HCT116 (cell line): ENCODE measurements around the gene C8A. TPM values are rescaled to one million over a fixed set of nuclear protein-coding genes. Genes with fewer than 3 reads are reported as not detected.

ENCODE experiments used
- ATAC-seq: fragments of 200-7000 bp; cut with Tn5 transposase; 2 replicates; pipeline ENCODE4 v1.9.1; 2020; ENCODE audit warnings: mild to moderate bottlenecking, moderate library complexity
- BruUV-seq: library from RNA; stranded (reverse); fragments of 400-500 nt; replicated peaks from 2 replicates; lab custom pipeline; 2021; lab: Mats Ljungman, UMichigan
- CTCF ChIA-PET: fragments of 300-600 bp; sonication (Branson Sonifier 250); formaldehyde crosslinking; loops from one replicate; lab custom pipeline; 2021; ENCODE audit warnings: antibody characterized with exemption; lab: Charles Lee
- POLR2A ChIA-PET: fragments of 300-600, 350-600 bp; sonication (Branson Sonifier 250); formaldehyde crosslinking; loops from one replicate; lab custom pipeline; 2021; ENCODE audit warnings: antibody characterized with exemption; lab: Charles Lee
- RAD21 ChIA-PET, 2 experiments: fragments of 300-600 bp; sonication (Branson Sonifier 250); formaldehyde crosslinking; loops; one replicate each; lab custom pipeline; 2023; ENCODE audit warnings: low total read pairs in 2 of 2; ENCODE audit not compliant: uncharacterized antibody in 2 of 2, unreplicated experiment in 2 of 2, low non-redundant PET in 1 of 2; lab: Charles Lee
- DNase-seq: peaks from one replicate; pipeline ENCODE4 v3.0.0-alpha.2; 2010; ENCODE audit warnings: low read depth, low spot score
- H2AFZ ChIP-seq: fragments of 200-600 bp; shearing (Covaris generic), sonication (generic); 2 replicates; pipeline ENCODE4 v1.6.1; 2017; ENCODE audit warnings: low read depth, mixed run types, mixed read lengths, antibody characterized with exemption, low read length; ENCODE audit not compliant: poor library complexity, severe bottlenecking
- H3K27ac ChIP-seq: 2 replicates; pipeline ENCODE4 v1.5.1; 2012; ENCODE audit warnings: low read depth, low read length
- H3K27me3 ChIP-seq: fragments of 200-600 bp; sonication (generic); 2 replicates; pipeline ENCODE4 v1.6.1; 2016; ENCODE audit warnings: mixed run types, low read length, mixed read lengths; ENCODE audit not compliant: insufficient read depth
- H3K36me3 ChIP-seq, 2 experiments: fragments of 200-500 bp in 1 of 2; fragments of 200-600 bp in 1 of 2; sonication (Bioruptor generic) in 1 of 2; sonication (generic) in 1 of 2; 2 replicates each; pipeline versions ENCODE4 v1.5.1 to v1.6.1; 2014 to 2016; ENCODE audit warnings: low read length in 2 of 2, inconsistent platforms in 1 of 2, mixed read lengths in 1 of 2, mixed run types in 1 of 2; ENCODE audit not compliant: insufficient read depth in 2 of 2, control insufficient read depth in 1 of 2
- H3K4me1 ChIP-seq, 2 experiments: fragments of 200-600 bp in 1 of 2; sonication (generic) in 1 of 2; 2 replicates each; pipeline versions ENCODE4 v1.5.1 to v1.6.1; 2012 to 2017; ENCODE audit warnings: low read length in 2 of 2, inconsistent platforms in 1 of 2, mild to moderate bottlenecking in 1 of 2, mixed read lengths in 1 of 2, mixed run types in 1 of 2, moderate library complexity in 1 of 2; ENCODE audit not compliant: insufficient read depth in 2 of 2, control insufficient read depth in 1 of 2
- H3K4me2 ChIP-seq: fragments of 200-600 bp; sonication (generic); 2 replicates; pipeline ENCODE4 v1.6.1; 2017; ENCODE audit warnings: mixed run types, low read length, mixed read lengths
- H3K4me3 ChIP-seq, 2 experiments: fragments of 200-600 bp in 1 of 2; sonication (generic) in 1 of 2; replicated peaks in 1 of 2; 2 replicates each; pipeline ENCODE4 v1.5.1; 2011 to 2016; ENCODE audit warnings: low read length in 2 of 2, control low read depth in 1 of 2, low read depth in 1 of 2, mild to moderate bottlenecking in 1 of 2, mixed read lengths in 1 of 2, mixed run types in 1 of 2
- H3K79me2 ChIP-seq: fragments of 200-600 bp; sonication (generic); 2 replicates; pipeline ENCODE4 v1.6.1; 2017; ENCODE audit warnings: mild to moderate bottlenecking, mixed run types, low read length, moderate library complexity, mixed read lengths; ENCODE audit not compliant: insufficient read depth
- H3K9ac ChIP-seq: fragments of 200-600 bp; sonication (generic); 2 replicates; pipeline ENCODE4 v1.6.1; 2016; ENCODE audit warnings: low read length, mixed read lengths
- H3K9me2 ChIP-seq: fragments of 200-600 bp; sonication (generic), shearing (Covaris generic); 2 replicates; pipeline ENCODE4 v1.6.1; 2017; ENCODE audit warnings: mixed run types, mild to moderate bottlenecking, moderate library complexity; ENCODE audit not compliant: insufficient read depth
- H3K9me3 ChIP-seq, 2 experiments: fragments of 200-500 bp in 1 of 2; fragments of 200-600 bp in 1 of 2; sonication (Bioruptor generic) in 1 of 2; sonication (generic) in 1 of 2; 2 replicates each; pipeline ENCODE4 v1.6.1; 2014 to 2017; ENCODE audit warnings: low read length in 2 of 2, mixed read lengths in 2 of 2, inconsistent platforms in 1 of 2, low read depth in 1 of 2, mild to moderate bottlenecking in 1 of 2, mixed run types in 1 of 2, moderate library complexity in 1 of 2; ENCODE audit not compliant: control insufficient read depth in 1 of 2, insufficient read depth in 1 of 2
- H4K20me1 ChIP-seq: fragments of 200-600 bp; sonication (generic), shearing (Covaris generic); 2 replicates; pipeline ENCODE4 v1.6.1; 2017; ENCODE audit warnings: mixed run types, mild to moderate bottlenecking, moderate library complexity; ENCODE audit not compliant: insufficient read depth
- CBX3 ChIP-seq: IDR thresholded peaks from 2 replicates; pipeline ENCODE4 v1.6.1; 2012; ENCODE audit warnings: low read depth
- EGR1 ChIP-seq: IDR thresholded peaks from 2 replicates; pipeline ENCODE4 v1.6.1; 2012; ENCODE audit warnings: low read depth
- ELF1 ChIP-seq: IDR thresholded peaks from 2 replicates; pipeline ENCODE4 v1.6.1; 2012; ENCODE audit warnings: low read depth, borderline replicate concordance
- POLR2A ChIP-seq: IDR thresholded peaks from 2 replicates; pipeline ENCODE4 v1.7.0; 2011; ENCODE audit warnings: borderline replicate concordance; ENCODE audit not compliant: insufficient read depth, insufficient read length; ENCODE audit errors: extremely low read depth
- POLR2AphosphoS5 ChIP-seq: IDR thresholded peaks from 2 replicates; pipeline ENCODE4 v1.6.1; 2011; ENCODE audit warnings: mild to moderate bottlenecking, low read depth, low read length, moderate library complexity
- SIN3A ChIP-seq: IDR thresholded peaks from 2 replicates; pipeline ENCODE4 v1.6.1; 2012; ENCODE audit warnings: low read depth
- SRF ChIP-seq: IDR thresholded peaks from 2 replicates; pipeline ENCODE4 v1.6.1; 2012; ENCODE audit warnings: low read depth
- YY1 ChIP-seq: IDR thresholded peaks from 2 replicates; pipeline ENCODE4 v1.6.1; 2011; ENCODE audit warnings: low read length, low read depth, moderate library complexity, mild to moderate bottlenecking; ENCODE audit not compliant: insufficient replicate concordance; ENCODE audit errors: extremely low read depth
- intact Hi-C: fragments of 100-400 bp; cut with micrococcal nuclease; formaldehyde crosslinking; loops from 2 replicates; pipeline ENCODE4 v1.10.0; 2022
- total RNA-seq: library from RNA; stranded (reverse); gene quantifications from one replicate; pipeline ENCODE4 v1.2.1, GENCODE V29; 2021; ENCODE audit not compliant: unreplicated experiment
- TF ChIP-seq, protein P1 (sequence below): IDR thresholded peaks from 2 replicates; pipeline ENCODE4 v1.6.1; 2011; ENCODE audit warnings: mild to moderate bottlenecking, low read length, moderate library complexity; ENCODE audit not compliant: insufficient replicate concordance; ENCODE audit errors: extremely low read depth
- TF ChIP-seq, protein P2 (sequence below): IDR thresholded peaks from 2 replicates; pipeline ENCODE4 v1.6.1; 2012; ENCODE audit warnings: low read depth
- TF ChIP-seq, protein P3 (sequence below), 3 experiments: fragments of 200-600 bp in 1 of 3; sonication (generic) in 1 of 3; IDR thresholded peaks in 2 of 3; conservative IDR thresholded peaks in 1 of 3; 2 replicates each; pipeline ENCODE4 v1.5.1; 2012 to 2017; ENCODE audit warnings: low read depth in 2 of 3, low read length in 2 of 3, antibody characterized with exemption in 1 of 3, borderline replicate concordance in 1 of 3, control low read depth in 1 of 3, mild to moderate bottlenecking in 1 of 3, mixed read lengths in 1 of 3, mixed run types in 1 of 3, moderate library complexity in 1 of 3; ENCODE audit not compliant: insufficient read depth in 1 of 3

C8A gene
- total RNA-seq, 1 experiment from 2014 or later, result 0.10 TPM

DNA sequence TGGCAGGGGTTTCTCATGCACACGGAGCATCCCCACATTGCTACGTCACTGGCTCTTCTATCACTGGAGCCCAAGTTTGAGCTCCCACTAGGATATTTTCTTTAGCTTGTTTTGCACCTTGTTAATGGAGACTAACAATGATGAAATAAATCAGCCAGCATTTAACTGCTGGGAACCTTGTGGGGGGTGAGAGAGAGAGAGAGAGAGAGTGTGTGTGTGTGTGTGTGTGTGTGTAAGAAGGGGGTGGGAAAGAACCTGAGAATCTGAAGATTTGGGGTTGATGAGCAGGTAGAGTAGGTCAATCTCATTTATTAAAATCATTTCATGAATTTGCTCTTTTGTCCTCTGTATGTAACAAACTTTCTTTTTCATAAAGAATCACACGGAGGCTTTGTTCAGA is 110.6 kb downstream of the C8A start:
- no peaks in the 10 kb centered on the region for H3K4me1 ChIP-seq
- no peaks in the 10 kb centered on the region for H4K20me1 ChIP-seq
- no peak overlapping the region for H3K9ac ChIP-seq
- ChIA-PET POLR2A (no interaction called here), CTCF (no interaction called here), RAD21 (no interaction called here)
- TF ChIP-seq, protein P1, sequence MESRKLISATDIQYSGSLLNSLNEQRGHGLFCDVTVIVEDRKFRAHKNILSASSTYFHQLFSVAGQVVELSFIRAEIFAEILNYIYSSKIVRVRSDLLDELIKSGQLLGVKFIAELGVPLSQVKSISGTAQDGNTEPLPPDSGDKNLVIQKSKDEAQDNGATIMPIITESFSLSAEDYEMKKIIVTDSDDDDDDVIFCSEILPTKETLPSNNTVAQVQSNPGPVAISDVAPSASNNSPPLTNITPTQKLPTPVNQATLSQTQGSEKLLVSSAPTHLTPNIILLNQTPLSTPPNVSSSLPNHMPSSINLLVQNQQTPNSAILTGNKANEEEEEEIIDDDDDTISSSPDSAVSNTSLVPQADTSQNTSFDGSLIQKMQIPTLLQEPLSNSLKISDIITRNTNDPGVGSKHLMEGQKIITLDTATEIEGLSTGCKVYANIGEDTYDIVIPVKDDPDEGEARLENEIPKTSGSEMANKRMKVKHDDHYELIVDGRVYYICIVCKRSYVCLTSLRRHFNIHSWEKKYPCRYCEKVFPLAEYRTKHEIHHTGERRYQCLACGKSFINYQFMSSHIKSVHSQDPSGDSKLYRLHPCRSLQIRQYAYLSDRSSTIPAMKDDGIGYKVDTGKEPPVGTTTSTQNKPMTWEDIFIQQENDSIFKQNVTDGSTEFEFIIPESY, result no peak
- TF ChIP-seq SRF (no peak), POLR2AphosphoS5 (no peak), ELF1 (no peak), POLR2A (no peak)
- H3K4me2 ChIP-seq, result no peak overlapping the region
- H3K36me3 ChIP-seq, result no peaks in the 10 kb centered on the region
- DNase-seq, result no peak
- H3K9me2 ChIP-seq, result no peaks in the 10 kb centered on the region
- no peaks in the 10 kb centered on the region for H3K9me3 ChIP-seq
- intact Hi-C loops, result loop anchor here (10.0 kb wide), 1 partner anchor 1680 kb away; no protein-coding TSS in a partner anchor
- H2AFZ ChIP-seq, result no peak overlapping the region
- H3K4me3 ChIP-seq, result no peak overlapping the region
- peaks cover 17% of the 10 kb centered on the region; the same call in 1 of the 2 replicates for H3K27me3 ChIP-seq
- H3K79me2 ChIP-seq, result no peaks in the 10 kb centered on the region
- no peak for ATAC-seq
- no peak overlapping the region for H3K27ac ChIP-seq
- no TSS peak for BruUV-seq

DNA sequence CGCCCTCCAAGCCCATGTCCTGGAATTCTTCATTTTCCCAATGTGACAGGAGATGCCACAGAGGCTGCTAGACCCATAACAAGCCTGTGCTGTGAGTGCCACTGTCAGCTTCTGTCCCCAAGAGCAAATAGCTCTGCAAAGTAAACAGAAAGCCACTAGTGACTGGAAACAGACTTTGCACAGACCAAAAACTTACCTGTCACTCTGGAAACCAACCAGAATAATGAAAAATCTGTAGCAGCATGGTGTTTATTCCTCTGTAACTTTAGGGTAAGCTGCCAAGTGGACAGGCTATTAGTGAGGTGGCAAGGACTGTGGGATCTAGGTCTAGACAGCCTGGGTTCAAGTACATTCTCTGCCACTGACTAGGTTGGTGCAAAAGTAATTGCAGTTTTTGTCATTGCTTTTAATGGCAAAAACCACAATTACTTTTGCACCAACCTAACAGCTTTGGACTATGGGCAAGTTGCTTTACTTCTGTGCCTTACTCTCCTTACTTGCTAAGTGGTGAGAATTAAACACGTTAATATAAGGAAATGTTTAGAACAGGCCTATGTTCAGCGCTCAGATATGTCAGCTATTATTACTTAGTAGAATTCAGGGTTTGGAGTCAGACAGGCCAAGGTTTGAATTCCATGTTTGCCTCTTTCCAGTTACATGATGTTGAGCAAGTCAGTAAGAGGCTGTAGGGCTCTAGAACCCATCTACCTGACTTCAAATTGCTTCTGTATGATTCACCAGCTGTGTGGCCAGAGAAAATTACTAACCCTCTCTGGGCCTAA is 111.5 kb downstream of the C8A start, which contains the start of gene C8B:
Gene C8B (minus strand): TSS at position 100 of the 782 bp plus-strand sequence. CDS start 67 bp downstream, at position 33.
- no peak within 1 kb of the TSS for H2AFZ ChIP-seq
- no peaks in the 10 kb centered on the region for H4K20me1 ChIP-seq
- H3K4me2 ChIP-seq, result no peak within 1 kb of the TSS
- ChIA-PET RAD21 (no interaction called here), CTCF (no interaction called here), POLR2A (no interaction called here)
- no peaks in the 10 kb centered on the region for H3K36me3 ChIP-seq
- intact Hi-C loops, result loop anchor here (10.0 kb wide), 1 partner anchor 1681 kb away; no protein-coding TSS in a partner anchor
- ATAC-seq (no peak), DNase-seq (no peak)
- H3K79me2 ChIP-seq, result no peaks in the 10 kb centered on the region
- no peaks in the 10 kb centered on the region for H3K9me2 ChIP-seq
- no TSS peak for BruUV-seq
- no peaks in the 10 kb centered on the region for H3K9me3 ChIP-seq
- H3K27ac ChIP-seq, result no peak within 1 kb of the TSS
- H3K27me3 ChIP-seq, result peaks cover 19% of the 10 kb centered on the region
- no peak within 1 kb of the TSS for H3K4me3 ChIP-seq
- no peak within 1 kb of the TSS for H3K9ac ChIP-seq
- no peaks in the 10 kb centered on the region for H3K4me1 ChIP-seq
- TF ChIP-seq SIN3A (no peak), EGR1 (no peak), YY1 (no peak), CBX3 (no peak)
- TF ChIP-seq, protein P2, sequence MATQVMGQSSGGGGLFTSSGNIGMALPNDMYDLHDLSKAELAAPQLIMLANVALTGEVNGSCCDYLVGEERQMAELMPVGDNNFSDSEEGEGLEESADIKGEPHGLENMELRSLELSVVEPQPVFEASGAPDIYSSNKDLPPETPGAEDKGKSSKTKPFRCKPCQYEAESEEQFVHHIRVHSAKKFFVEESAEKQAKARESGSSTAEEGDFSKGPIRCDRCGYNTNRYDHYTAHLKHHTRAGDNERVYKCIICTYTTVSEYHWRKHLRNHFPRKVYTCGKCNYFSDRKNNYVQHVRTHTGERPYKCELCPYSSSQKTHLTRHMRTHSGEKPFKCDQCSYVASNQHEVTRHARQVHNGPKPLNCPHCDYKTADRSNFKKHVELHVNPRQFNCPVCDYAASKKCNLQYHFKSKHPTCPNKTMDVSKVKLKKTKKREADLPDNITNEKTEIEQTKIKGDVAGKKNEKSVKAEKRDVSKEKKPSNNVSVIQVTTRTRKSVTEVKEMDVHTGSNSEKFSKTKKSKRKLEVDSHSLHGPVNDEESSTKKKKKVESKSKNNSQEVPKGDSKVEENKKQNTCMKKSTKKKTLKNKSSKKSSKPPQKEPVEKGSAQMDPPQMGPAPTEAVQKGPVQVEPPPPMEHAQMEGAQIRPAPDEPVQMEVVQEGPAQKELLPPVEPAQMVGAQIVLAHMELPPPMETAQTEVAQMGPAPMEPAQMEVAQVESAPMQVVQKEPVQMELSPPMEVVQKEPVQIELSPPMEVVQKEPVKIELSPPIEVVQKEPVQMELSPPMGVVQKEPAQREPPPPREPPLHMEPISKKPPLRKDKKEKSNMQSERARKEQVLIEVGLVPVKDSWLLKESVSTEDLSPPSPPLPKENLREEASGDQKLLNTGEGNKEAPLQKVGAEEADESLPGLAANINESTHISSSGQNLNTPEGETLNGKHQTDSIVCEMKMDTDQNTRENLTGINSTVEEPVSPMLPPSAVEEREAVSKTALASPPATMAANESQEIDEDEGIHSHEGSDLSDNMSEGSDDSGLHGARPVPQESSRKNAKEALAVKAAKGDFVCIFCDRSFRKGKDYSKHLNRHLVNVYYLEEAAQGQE, result no peak
- TF ChIP-seq, protein P3, sequence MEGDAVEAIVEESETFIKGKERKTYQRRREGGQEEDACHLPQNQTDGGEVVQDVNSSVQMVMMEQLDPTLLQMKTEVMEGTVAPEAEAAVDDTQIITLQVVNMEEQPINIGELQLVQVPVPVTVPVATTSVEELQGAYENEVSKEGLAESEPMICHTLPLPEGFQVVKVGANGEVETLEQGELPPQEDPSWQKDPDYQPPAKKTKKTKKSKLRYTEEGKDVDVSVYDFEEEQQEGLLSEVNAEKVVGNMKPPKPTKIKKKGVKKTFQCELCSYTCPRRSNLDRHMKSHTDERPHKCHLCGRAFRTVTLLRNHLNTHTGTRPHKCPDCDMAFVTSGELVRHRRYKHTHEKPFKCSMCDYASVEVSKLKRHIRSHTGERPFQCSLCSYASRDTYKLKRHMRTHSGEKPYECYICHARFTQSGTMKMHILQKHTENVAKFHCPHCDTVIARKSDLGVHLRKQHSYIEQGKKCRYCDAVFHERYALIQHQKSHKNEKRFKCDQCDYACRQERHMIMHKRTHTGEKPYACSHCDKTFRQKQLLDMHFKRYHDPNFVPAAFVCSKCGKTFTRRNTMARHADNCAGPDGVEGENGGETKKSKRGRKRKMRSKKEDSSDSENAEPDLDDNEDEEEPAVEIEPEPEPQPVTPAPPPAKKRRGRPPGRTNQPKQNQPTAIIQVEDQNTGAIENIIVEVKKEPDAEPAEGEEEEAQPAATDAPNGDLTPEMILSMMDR (IDR thresholded peaks at IDR 0.05 in 2 of 3, conservative IDR thresholded peaks at IDR 0.05 in 1 of 3; ENCODE audit: borderline replicate concordance in 1 of 3, insufficient read depth in 1 of 3, low read depth in 2 of 3, low read length in 2 of 3), result no peak
